ENCODE results near the gene MUS81. TPM values are rescaled to one million over a fixed set of nuclear protein-coding genes. Genes with fewer than 3 reads are reported as not detected.
"Not testable (repeated sequence)": the region's sequence is repeated elsewhere in the genome, so short reads cannot be mapped to it uniquely, and the experiment has no call there.

MUS81 gene
- total and polyA plus RNA-seq, 7 donors = 28.0 to 55.3 (median 32.8) TPM

- no peak for ATAC-seq
- H3K4me1 ChIP-seq = peaks cover 29% of the 10 kb centered on the region
Observed at GRCh38 chr11:65891219-65892136, 31.2 kb downstream of the MUS81 start.

GRCh38 chr11:65892137-65892540, 31.9 kb downstream of the MUS81 start:
- Histone ChIP-seq H3K4me1 (peaks cover 29% of the 10 kb centered on the region), H3K4me3 (peak overlapping the region; percentile 75), H3K27ac (peak overlapping the region; percentile 97)
- H3K27me3 ChIP-seq (ENCODE audit: insufficient read depth in 3 of 3, low read length in 2 of 3); H3K9me3 ChIP-seq; H3K36me3 ChIP-seq (ENCODE audit: insufficient read depth in 1 of 2, low read depth in 1 of 2); DNase-seq; ATAC-seq; intact Hi-C loops (cut with DNase I): not testable (repeated sequence)
- WGBS, 3 donors = 45 to 69% (median 56%) methylated on average over 5 of the region's 5 CpGs

More at GRCh38 chr11:65891219-65892136, 31.2 kb downstream of the MUS81 start:
- H3K27ac ChIP-seq = peak overlapping the region; percentile 97
- no peaks in the 10 kb centered on the region for H3K27me3 ChIP-seq (ENCODE audit: insufficient read depth in 3 of 3, low read length in 2 of 3)
- intact Hi-C loops (cut with DNase I) = loop anchor here in 1 of 2 donors (2.0 kb wide), 1 partner anchor 25 kb away; no protein-coding TSS in a partner anchor
- peak; percentile 11 for TF ChIP-seq CTCF (IDR thresholded peaks at IDR 0.05)
- peak in 1 of 2 donors; percentile 74 for DNase-seq
- peaks cover 6 to 7% of the 10 kb centered on the region in 2 donors for H3K36me3 ChIP-seq (ENCODE audit: insufficient read depth in 1 of 2, low read depth in 1 of 2)
- H3K9me3 ChIP-seq = no peaks in the 10 kb centered on the region
- peak overlapping the region; percentile 75 for H3K4me3 ChIP-seq
- 9 to 13% (median 12%) methylated on average over 50 to 57 of the region's 57 CpGs for WGBS, 3 donors

DNA sequence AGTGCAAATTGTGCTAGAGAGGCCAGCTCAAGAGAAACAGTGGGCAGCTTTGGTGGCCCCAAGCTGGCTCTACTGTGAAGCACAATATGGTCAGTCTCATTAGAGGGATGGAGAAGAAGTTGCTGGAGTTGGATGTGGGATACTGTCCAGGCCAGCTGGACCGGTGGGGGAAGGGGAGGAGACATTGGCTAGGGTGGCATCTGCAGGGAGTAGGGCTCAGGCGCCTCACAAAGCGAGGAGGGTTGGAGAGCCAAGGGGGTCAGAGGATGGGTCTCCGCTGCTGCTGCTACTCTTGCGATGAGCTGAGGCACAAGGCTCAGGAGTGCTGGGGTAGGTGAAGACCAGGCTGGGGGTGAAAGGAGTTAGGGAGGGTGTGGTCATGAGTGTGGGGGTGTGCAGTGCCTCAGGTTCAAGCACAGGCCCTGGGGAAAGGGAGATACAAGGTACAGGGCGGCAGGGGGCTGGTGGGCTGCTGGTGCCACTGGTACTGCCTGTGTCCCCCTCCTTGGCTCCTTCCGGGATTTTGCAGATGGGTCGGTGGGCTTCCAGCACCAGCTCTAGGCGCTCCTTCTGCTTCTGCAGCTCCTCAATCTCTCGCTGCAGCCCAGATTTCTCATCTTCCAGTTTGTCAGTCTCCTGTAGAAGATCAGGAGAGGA, 32.6 kb downstream of the MUS81 start:
- no peaks in the 10 kb centered on the region for H3K9me3 ChIP-seq
- DNase-seq (no peak), ATAC-seq (no peak)
- H3K4me3 ChIP-seq = peak overlapping the region; percentile 75
- intact Hi-C loops (cut with DNase I) = no loop called here
- TF ChIP-seq CTCF (IDR thresholded peaks at IDR 0.05) = no peak
- peak overlapping the region; percentile 97 for H3K27ac ChIP-seq
- no peaks in the 10 kb centered on the region for H3K27me3 ChIP-seq (ENCODE audit: insufficient read depth in 3 of 3, low read length in 2 of 3)
- H3K4me1 ChIP-seq = peaks cover 23% of the 10 kb centered on the region
- H3K36me3 ChIP-seq (ENCODE audit: insufficient read depth in 1 of 2, low read depth in 1 of 2) = peaks cover 0 to 8% of the 10 kb centered on the region in 2 donors
- 63 to 73% (median 67%) methylated on average over 10 of the region's 10 CpGs for WGBS, 3 donors

DNA sequence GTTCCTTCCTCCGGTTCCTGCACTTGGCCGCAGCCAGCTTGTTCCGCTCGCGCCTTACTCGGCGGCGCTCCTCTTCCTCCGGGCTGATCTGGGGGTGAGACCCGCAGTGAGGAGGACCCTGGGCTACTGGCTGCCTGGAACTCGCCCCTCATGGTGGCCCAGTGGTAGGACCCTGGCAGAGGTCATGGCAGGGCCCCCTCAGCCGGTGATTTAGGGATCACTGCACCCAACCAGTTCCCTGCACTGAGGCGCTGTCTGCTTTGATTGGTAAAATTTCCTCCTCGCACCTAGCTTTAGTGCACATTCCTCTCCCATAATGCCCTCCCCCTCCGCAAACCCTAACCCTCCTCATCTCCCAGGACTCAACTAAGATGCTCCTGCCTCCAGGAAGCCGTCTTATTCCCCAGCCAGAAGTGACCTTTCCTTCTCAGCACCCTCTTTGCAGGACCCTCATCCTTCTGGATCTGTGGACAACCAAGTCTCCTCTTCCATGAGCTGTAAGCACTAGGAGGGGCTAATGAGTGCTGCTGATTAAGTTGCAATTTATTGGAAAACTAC, 33.9 kb downstream of the MUS81 start:
- ATAC-seq = no peak
- H3K4me1 ChIP-seq = peaks cover 20% of the 10 kb centered on the region
- no peak for TF ChIP-seq CTCF (IDR thresholded peaks at IDR 0.05)
- peak overlapping the region; percentile 97 for H3K27ac ChIP-seq
- WGBS, 3 donors = 70 to 82% (median 76%) methylated on average over 16 of the region's 16 CpGs
- peaks cover 0 to 8% of the 10 kb centered on the region in 2 donors for H3K36me3 ChIP-seq (ENCODE audit: insufficient read depth in 1 of 2, low read depth in 1 of 2)
- no peaks in the 10 kb centered on the region for H3K9me3 ChIP-seq
- H3K4me3 ChIP-seq = peak overlapping the region; percentile 75
- H3K27me3 ChIP-seq (ENCODE audit: insufficient read depth in 3 of 3, low read length in 2 of 3) = peaks cover 0 to under 1% (median 0%) of the 10 kb centered on the region in 3 donors
- DNase-seq = no peak
- intact Hi-C loops (cut with DNase I) = no loop called here
